Measurements from ENCODE around the gene NDUFA8.

The NDUFA8 gene

DNA sequence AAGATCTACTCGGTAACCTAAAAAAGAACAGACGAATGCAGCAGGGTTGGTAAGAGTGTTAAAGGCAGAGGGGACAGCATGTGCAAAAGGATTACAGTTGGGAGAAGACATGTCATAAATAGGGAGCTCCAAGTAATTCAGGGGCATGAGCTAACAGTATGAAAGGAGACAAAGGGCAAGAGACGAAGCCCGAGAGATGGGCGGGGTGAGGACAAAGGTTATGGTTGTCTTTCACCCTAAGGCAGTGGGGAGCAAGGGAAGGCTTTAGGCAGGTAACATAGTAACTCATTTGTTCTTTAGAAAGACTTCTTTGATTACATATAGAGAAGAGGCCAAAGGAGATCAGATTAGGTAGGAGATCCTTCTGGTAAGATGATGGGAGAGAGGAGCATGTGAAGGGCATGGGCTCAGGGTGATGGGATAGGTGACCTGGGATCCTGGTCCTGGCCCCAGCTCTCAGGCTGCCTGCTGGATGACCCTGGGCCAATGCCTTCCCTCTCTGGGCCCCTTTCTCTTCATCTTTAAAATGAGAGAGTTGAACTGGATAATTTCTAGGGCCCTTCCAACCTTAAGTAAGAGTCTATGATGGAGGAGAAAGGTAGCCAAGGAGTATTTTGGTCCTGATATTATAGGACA lies 19.6 kb upstream of the NDUFA8 start:
- DNase-seq (ENCODE audit: low read depth, low spot score) = no peak
- H3K4me3 ChIP-seq (ENCODE audit: low read depth, low read length) = no peak overlapping the region
- TF ChIP-seq CTCF (IDR thresholded peaks at IDR 0.05; ENCODE audit: low read depth, low read length) = no peak
- in situ Hi-C loops (cut with HindIII; ENCODE audit: low sequenced_read_pairs) = no loop called here

- TF ChIP-seq CTCF (IDR thresholded peaks at IDR 0.05; ENCODE audit: low read depth, low read length) = no peak
- H3K4me3 ChIP-seq (ENCODE audit: low read depth, low read length) = no peak overlapping the region
- in situ Hi-C loops (cut with HindIII; ENCODE audit: low sequenced_read_pairs) = no loop called here
- no peak for DNase-seq (ENCODE audit: low read depth, low spot score)
These were observed 17.3 kb upstream of the NDUFA8 start for GRCh38 chr9:122176916-122177315.

DNA sequence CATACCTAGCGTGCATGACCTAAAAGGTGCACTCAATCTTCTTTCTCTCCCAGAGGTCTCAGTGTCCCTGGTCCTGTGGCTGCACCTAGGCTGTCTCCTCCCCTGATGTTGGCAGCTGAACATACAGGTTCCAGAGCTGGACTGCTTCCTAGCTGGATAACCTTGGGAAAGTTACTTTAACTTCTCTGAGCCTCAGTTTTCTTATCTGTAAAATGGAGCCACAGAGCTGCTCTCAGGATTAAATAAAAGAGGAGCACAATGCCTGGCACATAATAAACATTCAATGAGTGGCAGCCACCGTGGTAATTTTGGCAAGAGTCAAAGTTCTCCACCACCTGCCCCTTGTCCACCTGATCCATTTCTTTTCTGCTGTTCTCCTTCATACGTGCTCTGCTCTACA lies 14.1 kb upstream of the NDUFA8 start:
- TF ChIP-seq CTCF (IDR thresholded peaks at IDR 0.05; ENCODE audit: low read depth, low read length) = no peak
- DNase-seq (ENCODE audit: low read depth, low spot score) = no peak
- H3K4me3 ChIP-seq (ENCODE audit: low read depth, low read length) = no peak overlapping the region
- in situ Hi-C loops (cut with HindIII; ENCODE audit: low sequenced_read_pairs) = no loop called here

DNA sequence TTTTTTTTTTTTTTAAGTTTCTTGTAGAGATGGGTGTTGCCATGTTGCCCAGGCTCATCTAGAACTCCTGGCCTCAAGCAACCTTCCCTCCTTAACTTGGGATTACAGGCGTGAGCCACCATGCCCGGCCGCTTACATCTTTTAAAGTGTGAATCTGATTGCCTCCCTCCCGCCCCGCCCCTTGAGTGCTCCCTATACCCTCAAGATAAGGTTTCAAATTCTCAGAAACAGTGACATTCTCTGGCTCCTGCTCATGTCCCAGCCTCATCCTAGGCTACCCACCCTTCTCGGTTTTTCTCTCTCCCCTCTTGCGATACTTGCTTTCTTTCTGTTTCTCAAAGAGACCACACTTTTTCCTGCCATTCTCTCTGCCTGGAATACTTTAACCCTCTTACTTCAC lies 12.6 kb upstream of the NDUFA8 start:
- TF ChIP-seq CTCF (IDR thresholded peaks at IDR 0.05; ENCODE audit: low read depth, low read length) = no peak
- no peak for DNase-seq (ENCODE audit: low read depth, low spot score)
- H3K4me3 ChIP-seq (ENCODE audit: low read depth, low read length) = no peak overlapping the region
- in situ Hi-C loops (cut with HindIII; ENCODE audit: low sequenced_read_pairs) = no loop called here

DNA sequence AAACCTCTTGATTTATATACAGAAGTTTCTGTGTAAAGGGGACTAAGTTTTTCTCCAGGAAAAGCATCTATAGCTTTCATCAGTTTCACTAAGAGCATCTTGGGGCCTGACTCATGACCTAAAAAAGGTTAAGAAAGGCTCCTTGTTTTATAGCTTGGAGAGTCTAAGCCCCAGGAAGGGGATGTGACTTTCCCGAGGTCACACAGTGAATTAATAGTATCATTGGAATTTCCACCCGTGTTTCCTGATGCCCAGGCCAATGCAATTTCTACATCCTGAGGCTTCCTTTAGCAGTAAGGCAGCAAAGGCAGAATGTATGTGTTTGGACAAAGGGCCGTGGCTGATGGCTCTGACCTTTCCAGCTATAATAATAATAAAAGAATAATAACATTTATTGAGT lies 8.8 kb upstream of the NDUFA8 start:
- in situ Hi-C loops (cut with HindIII; ENCODE audit: low sequenced_read_pairs) = no loop called here
- TF ChIP-seq CTCF (IDR thresholded peaks at IDR 0.05; ENCODE audit: low read depth, low read length) = no peak
- no peak for DNase-seq (ENCODE audit: low read depth, low spot score)
- no peak overlapping the region for H3K4me3 ChIP-seq (ENCODE audit: low read depth, low read length)

DNA sequence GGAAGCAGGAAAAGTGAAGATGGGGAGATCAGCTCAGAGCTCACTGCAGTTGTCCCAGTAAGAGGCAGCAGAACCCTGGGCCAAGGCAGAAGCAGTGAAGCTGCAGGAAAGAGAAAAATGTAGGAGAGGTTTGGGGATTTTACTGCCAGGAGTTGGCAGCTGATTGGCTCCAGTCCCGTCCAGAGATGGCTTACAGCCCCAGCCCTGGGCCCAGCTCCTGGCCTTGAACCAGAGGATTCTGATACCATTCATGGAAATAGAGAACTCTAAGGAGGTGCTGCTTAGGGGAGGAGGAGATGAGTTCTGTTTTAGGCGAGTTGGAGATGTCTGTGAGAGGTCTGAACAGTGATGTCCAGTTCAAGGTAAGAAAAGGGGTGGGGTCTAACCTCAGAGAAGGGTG lies 4.7 kb upstream of the NDUFA8 start:
- no peak for TF ChIP-seq CTCF (IDR thresholded peaks at IDR 0.05; ENCODE audit: low read depth, low read length)
- in situ Hi-C loops (cut with HindIII; ENCODE audit: low sequenced_read_pairs) = no loop called here

DNA sequence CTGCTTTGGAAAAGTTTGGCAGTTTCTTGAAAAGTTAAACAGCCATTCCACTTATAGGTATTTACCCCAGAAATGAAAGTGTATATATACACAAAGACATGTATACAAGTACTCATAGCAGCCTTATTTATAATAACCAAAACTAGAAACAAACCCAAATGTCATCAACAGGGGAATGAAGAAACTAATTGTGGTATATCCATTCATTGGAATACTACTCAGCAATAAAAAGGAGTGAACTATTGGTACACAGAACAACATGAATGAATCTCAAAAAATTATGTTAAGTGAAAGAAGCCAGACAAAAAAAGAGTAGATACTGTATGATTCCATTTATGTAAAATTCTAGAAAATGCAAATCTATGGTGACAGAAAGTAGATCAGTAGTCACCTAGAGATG lies 2.8 kb upstream of the NDUFA8 start:
- no peak for TF ChIP-seq CTCF (IDR thresholded peaks at IDR 0.05; ENCODE audit: low read depth, low read length)
- in situ Hi-C loops (cut with HindIII; ENCODE audit: low sequenced_read_pairs) = no loop called here
- no peak for DNase-seq (ENCODE audit: low read depth, low spot score)
- no peak overlapping the region for H3K4me3 ChIP-seq (ENCODE audit: low read depth, low read length)

More for the DNA sequence above, 4.7 kb upstream of the NDUFA8 start:
- no peak for DNase-seq (ENCODE audit: low read depth, low spot score)
- H3K4me3 ChIP-seq (ENCODE audit: low read depth, low read length) = no peak overlapping the region
